Nephron (organoid): ENCODE measurements around the gene EHBP1.

ENCODE experiments used
- H3K27ac Mint-ChIP-seq, 3 experiments: 2 replicates each; pipeline ENCODE4 v1.8.0; 2020; ENCODE audit warnings: mixed read lengths in 3 of 3, mild to moderate bottlenecking in 2 of 3, moderate library complexity in 1 of 3
- H3K27me3 Mint-ChIP-seq: 2 replicates; pipeline ENCODE4 v1.8.0; 2021; ENCODE audit warnings: low read depth, mild to moderate bottlenecking, moderate library complexity, mixed read lengths
- H3K36me3 Mint-ChIP-seq: 2 replicates; pipeline ENCODE4 v1.8.0; 2020; ENCODE audit warnings: low read depth, mixed read lengths
- H3K4me1 Mint-ChIP-seq: 2 replicates; pipeline ENCODE4 v1.8.0; 2020; ENCODE audit warnings: mixed read lengths
- H3K4me3 Mint-ChIP-seq, 3 experiments: 2 replicates each; pipeline ENCODE4 v1.8.0; 2020; ENCODE audit warnings: mild to moderate bottlenecking in 3 of 3, mixed read lengths in 3 of 3, moderate library complexity in 2 of 3
- H3K9me3 Mint-ChIP-seq: 2 replicates; pipeline ENCODE4 v1.8.0; 2020; ENCODE audit warnings: mixed read lengths
- TF ChIP-seq, protein P1 (sequence below), 3 experiments: fragments of 200-600 bp; sonication (generic); IDR thresholded peaks; one replicate each; pipeline ENCODE4 v1.5.0; 2021; ENCODE audit warnings: antibody characterized with exemption in 3 of 3; ENCODE audit not compliant: unreplicated experiment in 3 of 3

Gene EHBP1

DNA sequence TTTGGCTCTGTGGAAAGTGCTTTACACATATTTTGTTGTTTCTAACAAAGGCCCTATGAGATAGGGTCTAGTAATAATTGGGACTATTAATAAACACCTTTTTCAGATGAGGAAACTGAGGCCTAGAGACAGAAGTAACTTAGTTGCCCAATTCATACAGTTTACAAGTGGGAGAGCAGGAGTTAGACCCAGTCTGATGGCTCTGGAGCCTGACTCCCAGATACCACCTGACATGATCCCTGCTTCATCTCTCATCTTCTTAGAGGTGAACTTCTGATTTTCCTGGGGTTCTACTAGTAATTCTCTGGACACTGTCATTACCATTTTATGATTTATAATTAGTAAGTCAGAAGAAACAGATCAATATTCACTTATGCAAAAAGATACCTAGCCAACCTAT is 296.1 kb downstream of the EHBP1 start:
- no peak overlapping the region for H3K4me3 Mint-ChIP-seq
- no peaks in the 10 kb centered on the region for H3K9me3 Mint-ChIP-seq
- no peaks in the 10 kb centered on the region for H3K4me1 Mint-ChIP-seq
- H3K36me3 Mint-ChIP-seq = peaks cover 28% of the 10 kb centered on the region
- TF ChIP-seq, protein P1, sequence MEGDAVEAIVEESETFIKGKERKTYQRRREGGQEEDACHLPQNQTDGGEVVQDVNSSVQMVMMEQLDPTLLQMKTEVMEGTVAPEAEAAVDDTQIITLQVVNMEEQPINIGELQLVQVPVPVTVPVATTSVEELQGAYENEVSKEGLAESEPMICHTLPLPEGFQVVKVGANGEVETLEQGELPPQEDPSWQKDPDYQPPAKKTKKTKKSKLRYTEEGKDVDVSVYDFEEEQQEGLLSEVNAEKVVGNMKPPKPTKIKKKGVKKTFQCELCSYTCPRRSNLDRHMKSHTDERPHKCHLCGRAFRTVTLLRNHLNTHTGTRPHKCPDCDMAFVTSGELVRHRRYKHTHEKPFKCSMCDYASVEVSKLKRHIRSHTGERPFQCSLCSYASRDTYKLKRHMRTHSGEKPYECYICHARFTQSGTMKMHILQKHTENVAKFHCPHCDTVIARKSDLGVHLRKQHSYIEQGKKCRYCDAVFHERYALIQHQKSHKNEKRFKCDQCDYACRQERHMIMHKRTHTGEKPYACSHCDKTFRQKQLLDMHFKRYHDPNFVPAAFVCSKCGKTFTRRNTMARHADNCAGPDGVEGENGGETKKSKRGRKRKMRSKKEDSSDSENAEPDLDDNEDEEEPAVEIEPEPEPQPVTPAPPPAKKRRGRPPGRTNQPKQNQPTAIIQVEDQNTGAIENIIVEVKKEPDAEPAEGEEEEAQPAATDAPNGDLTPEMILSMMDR (IDR thresholded peaks at IDR 0.05; ENCODE audit: unreplicated experiment in 3 of 3) = no peak
- H3K27ac Mint-ChIP-seq = no peak overlapping the region
- H3K27me3 Mint-ChIP-seq = no peaks in the 10 kb centered on the region

DNA sequence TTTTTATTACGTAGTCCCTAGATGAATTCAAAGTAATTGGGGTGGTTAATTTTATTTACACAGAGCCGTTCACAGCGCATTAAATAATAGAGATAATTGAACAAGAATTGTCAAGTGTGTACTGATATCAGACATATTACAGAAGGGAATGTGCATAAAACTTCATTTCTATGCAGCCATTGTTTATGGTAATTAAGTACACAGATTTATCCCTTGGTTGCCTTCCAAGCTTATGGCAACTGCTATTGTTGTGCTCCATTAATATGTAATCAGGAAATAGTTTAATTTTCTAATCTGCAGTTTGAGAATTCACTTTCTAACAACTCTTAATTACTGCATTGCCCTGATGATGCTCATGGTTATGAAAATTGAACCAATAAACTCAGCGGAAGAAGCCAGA is 297.8 kb downstream of the EHBP1 start:
- TF ChIP-seq, protein P1 (IDR thresholded peaks at IDR 0.05; ENCODE audit: unreplicated experiment in 3 of 3) = no peak
- H3K36me3 Mint-ChIP-seq = peaks cover 20% of the 10 kb centered on the region
- no peaks in the 10 kb centered on the region for H3K27me3 Mint-ChIP-seq
- no peak overlapping the region for H3K4me3 Mint-ChIP-seq
- H3K27ac Mint-ChIP-seq = no peak overlapping the region
- no peaks in the 10 kb centered on the region for H3K9me3 Mint-ChIP-seq
- no peaks in the 10 kb centered on the region for H3K4me1 Mint-ChIP-seq

DNA sequence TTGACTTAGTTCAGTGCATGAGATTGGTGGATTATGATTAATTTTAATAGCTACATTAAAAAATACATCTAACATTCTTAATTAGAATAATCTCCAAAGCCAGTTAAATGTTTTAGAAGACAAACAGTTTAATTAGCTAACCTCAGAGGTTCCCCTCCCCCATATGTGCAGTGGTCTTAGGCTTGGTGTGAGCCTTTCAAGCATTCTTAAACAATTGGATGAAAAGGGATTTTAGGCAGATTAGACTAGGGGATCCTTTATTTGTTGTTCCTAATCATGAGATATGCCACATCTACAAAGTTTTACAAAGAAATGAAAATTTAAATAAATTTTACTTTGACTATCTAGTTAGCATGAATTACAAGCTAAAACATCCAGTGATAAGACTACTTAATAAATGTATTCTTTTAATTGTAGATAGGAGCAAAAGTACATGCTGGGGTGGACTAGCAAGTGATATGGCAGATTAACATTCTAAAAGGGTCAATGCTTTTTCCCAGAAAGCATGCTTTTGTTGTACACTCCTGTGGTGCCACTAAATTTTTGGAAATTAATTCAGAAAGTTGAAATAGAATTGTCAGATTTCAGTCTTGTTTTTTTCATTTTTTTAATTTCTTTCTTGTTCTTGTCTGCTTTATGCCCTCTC is 302.4 kb downstream of the EHBP1 start:
- Mint-ChIP-seq H3K27ac (no peak overlapping the region), H3K4me1 (no peaks in the 10 kb centered on the region), H3K4me3 (no peak overlapping the region), H3K27me3 (no peaks in the 10 kb centered on the region), H3K36me3 (peaks cover 10% of the 10 kb centered on the region), H3K9me3 (no peaks in the 10 kb centered on the region)
- TF ChIP-seq, protein P1 (IDR thresholded peaks at IDR 0.05; ENCODE audit: unreplicated experiment in 3 of 3) = no peak

DNA sequence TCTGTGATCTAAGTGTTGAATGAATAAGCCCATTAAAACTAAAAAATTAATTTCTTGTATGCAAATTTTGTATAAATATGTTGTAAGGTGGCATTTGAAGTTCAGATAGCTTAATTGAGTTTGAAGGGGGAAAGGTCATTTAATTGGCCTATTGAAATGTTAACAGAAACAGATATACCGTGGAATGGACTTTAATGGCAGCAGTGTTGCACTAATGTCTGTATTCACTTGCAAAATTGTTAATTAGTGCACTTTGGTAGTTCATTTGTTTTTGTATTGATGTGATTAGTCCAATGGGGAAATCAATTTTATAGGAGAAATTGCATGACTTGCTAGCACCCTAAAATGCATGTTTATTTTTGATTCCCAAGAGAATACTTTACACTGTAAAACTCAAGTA is 303.3 kb downstream of the EHBP1 start:
- Mint-ChIP-seq H3K36me3 (peaks cover 15% of the 10 kb centered on the region), H3K4me1 (no peaks in the 10 kb centered on the region), H3K4me3 (no peak overlapping the region), H3K27ac (no peak overlapping the region), H3K9me3 (no peaks in the 10 kb centered on the region), H3K27me3 (no peaks in the 10 kb centered on the region)
- TF ChIP-seq, protein P1 (IDR thresholded peaks at IDR 0.05; ENCODE audit: unreplicated experiment in 3 of 3) = no peak

DNA sequence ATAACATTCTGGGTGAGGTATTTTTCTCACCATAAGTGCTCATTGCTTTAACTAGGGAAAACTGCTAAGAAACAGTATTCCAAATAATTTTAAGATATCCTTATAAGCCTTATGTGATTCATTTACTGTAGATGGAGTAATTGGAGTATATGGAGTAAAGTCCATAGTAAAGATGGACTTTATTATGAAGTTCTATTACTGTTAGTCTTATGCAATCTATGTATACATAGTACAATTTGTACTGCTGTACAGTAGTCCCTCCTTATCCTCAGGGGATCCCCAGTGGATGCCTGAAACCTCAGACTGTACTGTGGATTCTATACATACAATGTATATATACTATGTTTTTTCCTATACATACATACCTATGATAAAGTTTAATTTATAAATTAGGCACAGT is 304.0 kb downstream of the EHBP1 start:
- no peaks in the 10 kb centered on the region for H3K27me3 Mint-ChIP-seq
- H3K4me3 Mint-ChIP-seq = no peak overlapping the region
- TF ChIP-seq, protein P1 (IDR thresholded peaks at IDR 0.05; ENCODE audit: unreplicated experiment in 3 of 3) = no peak
- H3K27ac Mint-ChIP-seq = no peak overlapping the region
- H3K9me3 Mint-ChIP-seq = no peaks in the 10 kb centered on the region
- no peaks in the 10 kb centered on the region for H3K4me1 Mint-ChIP-seq
- peaks cover 12% of the 10 kb centered on the region for H3K36me3 Mint-ChIP-seq

DNA sequence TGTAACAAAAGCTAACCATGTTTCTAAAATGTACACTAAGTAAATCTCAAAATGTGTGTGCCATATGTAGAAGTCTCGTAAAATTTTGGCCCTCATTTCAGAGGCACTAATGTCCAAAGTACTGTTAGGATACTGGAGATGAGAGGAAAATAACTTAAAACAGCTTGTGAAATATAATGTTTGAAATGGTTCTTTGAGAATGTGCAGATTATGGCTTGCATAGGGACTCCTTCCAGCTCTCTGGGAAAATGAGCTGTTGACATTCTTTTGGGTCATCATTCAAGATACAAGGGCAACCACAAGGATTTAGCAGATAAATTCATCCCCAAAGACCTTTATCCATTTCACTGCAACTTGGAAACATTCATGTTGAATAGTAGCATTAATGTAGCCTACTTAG is 307.0 kb downstream of the EHBP1 start:
- Mint-ChIP-seq H3K4me3 (no peak overlapping the region), H3K36me3 (peaks cover 12% of the 10 kb centered on the region), H3K27me3 (no peaks in the 10 kb centered on the region), H3K27ac (no peak overlapping the region), H3K4me1 (no peaks in the 10 kb centered on the region), H3K9me3 (no peaks in the 10 kb centered on the region)
- TF ChIP-seq, protein P1 (IDR thresholded peaks at IDR 0.05; ENCODE audit: unreplicated experiment in 3 of 3) = no peak
